ENCODE data around the gene TEX13B.
A peak's percentile ranks its signal among the peaks of the same experiment; 100 is the strongest.

Gene TEX13B

GRCh38 chrX:107935664-107936433 is 46.3 kb downstream of the TEX13B start:
- peak; percentile 50 for DNase-seq (ENCODE audit: low spot score)

- DNase-seq (ENCODE audit: low spot score): no peak
Observed at GRCh38 chrX:107935200-107935599, 47.0 kb downstream of the TEX13B start.

- no peak for DNase-seq (ENCODE audit: low spot score)
Observed at GRCh38 chrX:107934262-107934661, 47.9 kb downstream of the TEX13B start.

Data from ecto neural progenitor cell (in vitro differentiated cells).